GM12878 (cell line): ENCODE measurements around the gene FOXP1. TPM values are rescaled to one million over a fixed set of nuclear protein-coding genes. Genes with fewer than 3 reads are reported as not detected.
A peak's percentile ranks its signal among the peaks of the same experiment; 100 is the strongest.

Experiments used
- ATAC-seq: fragments of 200-7000 bp; cut with Tn5 transposase; 3 replicates; pipeline ENCODE4 v1.9.1; 2020; ENCODE audit warnings: mild to moderate bottlenecking, moderate library complexity
- BruUV-seq: library from RNA; stranded (reverse); fragments of 400-500 nt; replicated peaks from 2 replicates; lab custom pipeline; 2021; lab: Mats Ljungman, UMichigan
- CTCF ChIA-PET: fragments of 300-600 bp; sonication (Branson Sonifier 250); formaldehyde crosslinking; extraction: SDS; loops from one replicate; lab custom pipeline; 2021; ENCODE audit warnings: inconsistent platforms; lab: Yijun Ruan, JAX
- POLR2A ChIA-PET: fragments of 350-600 bp; formaldehyde crosslinking; extraction: SDS; loops from one replicate; lab custom pipeline; 2021; ENCODE audit warnings: inconsistent platforms; lab: Charles Lee
- RAD21 ChIA-PET: fragments of 300-600 bp; sonication (Branson Sonifier 250); formaldehyde crosslinking; loops from one replicate; lab custom pipeline; 2023; ENCODE audit warnings: antibody characterized with exemption; ENCODE audit not compliant: unreplicated experiment; lab: Charles Lee
- SMC1A ChIA-PET: fragments of 300-600 bp; sonication (Branson Sonifier 250); formaldehyde crosslinking; loops from one replicate; lab custom pipeline; 2023; ENCODE audit not compliant: unreplicated experiment, uncharacterized antibody; lab: Charles Lee
- DNase-seq: peaks from one replicate; pipeline ENCODE4 v3.0.0-alpha.2; 2011; ENCODE audit warnings: low read depth, low spot score
- FAIRE-seq: peaks from 3 replicates; lab custom pipeline; 2011; peaks lifted over from hg19 to GRCh38; lab: Jason Lieb, UNC
- H2AFZ ChIP-seq: 2 replicates; pipeline ENCODE4 v1.6.0; 2011; ENCODE audit warnings: low read depth, low read length, control low read depth; ENCODE audit not compliant: control insufficient read depth
- H3K27ac ChIP-seq: 2 replicates; pipeline ENCODE4 v1.5.1; 2011; ENCODE audit warnings: control low read depth; ENCODE audit not compliant: control insufficient read depth, insufficient read depth
- H3K27me3 ChIP-seq, 2 experiments: replicated peaks in 1 of 2; 2 replicates each; pipeline versions ENCODE4 v1.6.0 to v1.6.1; 2011; ENCODE audit warnings: low read length in 1 of 2; ENCODE audit not compliant: control insufficient read depth in 2 of 2, insufficient read depth in 2 of 2
- H3K36me3 ChIP-seq, 2 experiments: 2 replicates each; pipeline ENCODE4 v1.5.1; 2011; ENCODE audit warnings: low read length in 1 of 2; ENCODE audit not compliant: control insufficient read depth in 2 of 2, insufficient read depth in 2 of 2
- H3K4me1 ChIP-seq: 2 replicates; pipeline ENCODE4 v1.6.1; 2011; ENCODE audit warnings: mild to moderate bottlenecking, low read length, moderate library complexity, mixed read lengths; ENCODE audit not compliant: control insufficient read depth, insufficient read depth
- H3K4me2 ChIP-seq: 2 replicates; pipeline ENCODE4 v1.6.0; 2011; ENCODE audit warnings: control low read depth; ENCODE audit not compliant: control insufficient read depth, insufficient read depth
- H3K4me3 ChIP-seq: fragments of 200-600 bp; sonication (generic); 2 replicates; pipeline ENCODE4 v1.5.1; 2016
- H3K79me2 ChIP-seq: 2 replicates; pipeline ENCODE4 v1.6.0; 2011; ENCODE audit warnings: low read length; ENCODE audit not compliant: control insufficient read depth, insufficient read depth
- H3K9ac ChIP-seq: 2 replicates; pipeline ENCODE4 v1.8.0; 2011; ENCODE audit warnings: low read length, control low read depth, mixed read lengths; ENCODE audit not compliant: control insufficient read depth, insufficient read depth
- H3K9me3 ChIP-seq: replicated peaks from 3 replicates; pipeline ENCODE4 v1.5.1; 2011; ENCODE audit warnings: mild to moderate bottlenecking, low read length; ENCODE audit not compliant: control insufficient read depth, insufficient read depth
- H4K20me1 ChIP-seq: 2 replicates; pipeline ENCODE4 v1.6.0; 2011; ENCODE audit not compliant: control insufficient read depth, insufficient read depth
- ASH2L ChIP-seq: fragments of 300-600, 200-600 bp; sonication (generic); IDR thresholded peaks from 2 replicates; pipeline ENCODE4 v1.6.1; 2017; ENCODE audit warnings: low read depth, mild to moderate bottlenecking, borderline replicate concordance
- ATF7 ChIP-seq: fragments of 450-650 bp; IDR thresholded peaks from 2 replicates; pipeline ENCODE4 v1.6.1; 2016; ENCODE audit warnings: low read depth, mild to moderate bottlenecking
- BCL11A ChIP-seq: IDR thresholded peaks from 2 replicates; pipeline ENCODE4 v1.6.1; 2011; ENCODE audit warnings: low read depth, low read length
- BHLHE40 ChIP-seq, 2 experiments: fragments of 450-650 bp in 1 of 2; IDR thresholded peaks; 2 replicates each; pipeline ENCODE4 v1.6.1; 2011 to 2017; ENCODE audit warnings: low read depth in 2 of 2, borderline replicate concordance in 1 of 2, improper control_type of control experiment in 1 of 2, low read length in 1 of 2, mild to moderate bottlenecking in 1 of 2
- BMI1 ChIP-seq: fragments of 450-650 bp; IDR thresholded peaks from 2 replicates; pipeline ENCODE4 v1.6.1; 2016; ENCODE audit warnings: mild to moderate bottlenecking, moderate library complexity, borderline replicate concordance
- CHD4 ChIP-seq: fragments of 200-600 bp; sonication (generic); IDR thresholded peaks from 2 replicates; pipeline ENCODE4 v1.6.1; 2016; ENCODE audit warnings: mild to moderate bottlenecking
- EED ChIP-seq: sonication (generic); IDR thresholded peaks from 2 replicates; pipeline ENCODE4 v1.6.1; 2016; ENCODE audit warnings: antibody characterized with exemption, low read depth
- EP300 ChIP-seq, 2 experiments: fragments of 150-350 bp in 1 of 2; IDR thresholded peaks; 2 replicates each; pipeline ENCODE4 v1.6.1; 2011 to 2012; ENCODE audit warnings: low read depth in 2 of 2, low read length in 2 of 2, borderline replicate concordance in 1 of 2, improper control_type of control experiment in 1 of 2, inconsistent platforms in 1 of 2; ENCODE audit not compliant: control insufficient read depth in 1 of 2
- ETV6 ChIP-seq, 2 experiments: fragments of 450-650 bp in 1 of 2; IDR thresholded peaks in 1 of 2; conservative IDR thresholded peaks in 1 of 2; 2 replicates each; pipeline ENCODE4 v1.6.1; 2014; ENCODE audit warnings: antibody characterized with exemption in 1 of 2, borderline replicate concordance in 1 of 2, low read depth in 1 of 2, mild to moderate bottlenecking in 1 of 2, moderate library complexity in 1 of 2
- GABPA ChIP-seq: IDR thresholded peaks from 2 replicates; pipeline ENCODE4 v1.6.1; 2014; ENCODE audit warnings: antibody characterized with exemption, low read depth, mild to moderate bottlenecking, inconsistent platforms
- HDAC2 ChIP-seq: fragments of 200-600 bp; sonication (generic); IDR thresholded peaks from 2 replicates; pipeline ENCODE4 v1.6.1; 2017
- HDAC6 ChIP-seq: fragments of 200-600 bp; sonication (generic); IDR thresholded peaks from one replicate; pipeline ENCODE4 v1.8.0; 2017; ENCODE audit warnings: antibody characterized with exemption; ENCODE audit not compliant: unreplicated experiment
- IRF4 ChIP-seq: IDR thresholded peaks from 2 replicates; pipeline ENCODE4 v1.6.1; 2011; ENCODE audit warnings: low read depth, low read length
- JUNB ChIP-seq: IDR thresholded peaks from 2 replicates; pipeline ENCODE4 v1.6.1; 2016; ENCODE audit warnings: antibody characterized with exemption, mild to moderate bottlenecking
- MTA2 ChIP-seq: fragments of 450-650 bp; IDR thresholded peaks from 2 replicates; pipeline ENCODE4 v1.6.1; 2016; ENCODE audit warnings: low read depth, mild to moderate bottlenecking, moderate library complexity
- MTA3 ChIP-seq: IDR thresholded peaks from 2 replicates; pipeline ENCODE4 v1.6.1; 2012; ENCODE audit warnings: low read length, inconsistent platforms, borderline replicate concordance
- NFIC ChIP-seq: IDR thresholded peaks from 2 replicates; pipeline ENCODE4 v1.6.1; 2012; ENCODE audit warnings: low read depth, mild to moderate bottlenecking, inconsistent platforms, low read length, moderate library complexity
- PAX5 ChIP-seq: IDR thresholded peaks from 2 replicates; pipeline ENCODE4 v1.6.1; 2011; ENCODE audit warnings: low read depth, low read length, borderline replicate concordance
- POU2F2 ChIP-seq: IDR thresholded peaks from 3 replicates; pipeline ENCODE4 v1.6.1; 2011; ENCODE audit warnings: low read depth, mild to moderate bottlenecking, low read length, borderline replicate concordance
- RB1 ChIP-seq: fragments of 450-650 bp; formaldehyde crosslinking; IDR thresholded peaks from 2 replicates; pipeline ENCODE4 v1.6.1; 2017; ENCODE audit warnings: mild to moderate bottlenecking, borderline replicate concordance
- RUNX3 ChIP-seq: IDR thresholded peaks from 2 replicates; pipeline ENCODE4 v1.6.1; 2012; ENCODE audit warnings: low read length, inconsistent platforms
- SMAD5 ChIP-seq: IDR thresholded peaks from 2 replicates; pipeline ENCODE4 v1.6.1; 2016; ENCODE audit warnings: antibody characterized with exemption, low read depth
- SMARCA5 ChIP-seq: fragments of 450-650 bp; IDR thresholded peaks from 2 replicates; pipeline ENCODE4 v1.6.1; 2017; ENCODE audit warnings: mild to moderate bottlenecking
- TARDBP ChIP-seq: IDR thresholded peaks from 2 replicates; pipeline ENCODE4 v1.6.1; 2016; ENCODE audit warnings: borderline replicate concordance
- ZSCAN29 ChIP-seq: fragments of 450-650 bp; IDR thresholded peaks from 2 replicates; pipeline ENCODE4 v1.6.1; 2017; ENCODE audit warnings: mild to moderate bottlenecking, moderate library complexity
- WGBS: methylation state at CpG from one replicate; pipeline ENCODE4 v1.1.6; 2016; ENCODE audit warnings: low lambda C conversion rate; ENCODE audit not compliant: insufficient replicate concordance, insufficient coverage; ENCODE audit errors: missing lambda C conversion rate; 5-methylcytosine and 5-hydroxymethylcytosine counted together
- in situ Hi-C: fragments of 300-500 bp; cut with MboI; formaldehyde crosslinking; loops from 9 replicates; pipeline ENCODE4 v1.14.3; 2018; ENCODE audit warnings: mixed read lengths
- intact Hi-C: fragments of 100-400 bp; cut with micrococcal nuclease; formaldehyde crosslinking; loops from one replicate; pipeline ENCODE4 v1.14.2; 2022; ENCODE audit not compliant: unreplicated experiment
- polyA plus RNA-seq, 11 experiments: library from polyadenylated mRNA; depleted of rRNA in 4 of 11; unstranded in 6 of 11; stranded (reverse) in 5 of 11; fragments of >200 nt; fragmentation: Nextera tagmentation in 4 of 11; fragmentation: Illumina TruSeq in 1 of 11; extraction: Ambion mirVana in 4 of 11; extraction: Trizol in 1 of 11; gene quantifications; 1 replicate in 1 of 11; 2 replicates in 10 of 11; pipeline versions ENCODE4 v1.2.1 to v1.2.3, GENCODE V29; 2011 to 2016; ENCODE audit warnings: inconsistent platforms in 2 of 11, missing spikeins in 2 of 11, low read depth in 1 of 11
- total RNA-seq, 4 experiments: library from RNA; depleted of rRNA in 3 of 4; stranded (reverse); fragments of >200 nt in 3 of 4; fragmentation: Illumina TruSeq in 1 of 4; extraction: Trizol in 1 of 4; gene quantifications; 2 replicates each; pipeline versions ENCODE4 v1.2.1 to v1.2.3, GENCODE V29; 2013 to 2021
- TF ChIP-seq, protein P1 (sequence below): IDR thresholded peaks from 2 replicates; pipeline ENCODE4 v1.6.1; 2012; ENCODE audit warnings: low read length, inconsistent platforms

Gene FOXP1
- total and polyA plus RNA-seq, 10 of the 15 experiments (the other 5 are each of a cell fraction or from before 2014, with no cell fraction given) = 0.05 to 1.6 (median 0.20) TPM; not detected in 1

DNA sequence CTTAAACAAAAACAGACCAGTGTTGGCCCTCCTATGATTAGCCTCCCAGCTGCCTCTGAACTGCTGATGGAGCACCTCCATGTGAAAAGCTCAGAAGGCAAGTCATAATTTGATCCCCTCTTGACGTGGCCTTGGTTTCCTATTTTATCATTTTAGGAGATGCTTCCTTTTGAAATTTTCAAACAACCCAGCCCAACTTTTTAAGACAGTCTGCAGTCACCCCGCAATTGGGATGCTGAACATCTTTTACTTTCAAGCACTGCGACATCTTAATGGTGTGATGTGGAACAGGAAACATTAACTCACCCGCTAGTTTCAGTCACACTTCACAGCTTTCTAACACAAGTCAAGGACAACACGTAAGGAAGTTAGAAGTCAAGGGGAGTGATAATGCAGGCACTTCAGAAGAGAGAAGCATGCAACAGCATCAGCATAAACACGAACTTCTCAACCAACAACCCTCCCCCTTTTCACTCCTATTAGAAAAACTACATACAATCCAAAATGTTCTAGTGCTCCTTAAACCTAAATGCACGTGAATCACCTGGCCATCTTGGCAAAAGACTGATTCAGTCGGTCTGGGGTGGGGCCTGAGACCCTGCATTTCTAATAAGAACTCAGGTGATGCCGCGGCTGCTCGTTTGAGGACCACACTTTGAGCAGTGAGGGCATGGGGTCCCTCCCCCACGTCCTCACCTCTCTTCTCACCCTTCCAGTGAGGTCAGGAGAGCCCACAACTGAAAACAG is 161.5 kb downstream of the FOXP1 start:
- H3K9me3 ChIP-seq = no peaks in the 10 kb centered on the region
- no peak overlapping the region for H2AFZ ChIP-seq
- no peaks in the 10 kb centered on the region for H3K79me2 ChIP-seq
- CTCF ChIA-PET = no interaction called here
- H4K20me1 ChIP-seq = no peaks in the 10 kb centered on the region; the same call in 1 of the 2 replicates
- peak; percentile 98 for FAIRE-seq
- BruUV-seq = no TSS peak
- SMC1A ChIA-PET = interaction anchor here (1.0 kb wide), 1 partner anchor 174 kb away, joined by 3 read pairs; no protein-coding TSS in a partner anchor
- in situ Hi-C loops = no loop called here
- intact Hi-C loops = no loop called here
- no peaks in the 10 kb centered on the region for H3K36me3 ChIP-seq
- peaks cover 0 to 7% of the 10 kb centered on the region in 2 experiments; a peak in 1 of 4 replicates for H3K27me3 ChIP-seq
- 24% methylated on average over 12 of the region's 12 CpGs for WGBS
- H3K4me3 ChIP-seq = no peak overlapping the region
- no peak overlapping the region for H3K27ac ChIP-seq
- POLR2A ChIA-PET = no interaction called here
- peak; percentile 93 for ATAC-seq
- H3K4me2 ChIP-seq = peak overlapping the region; percentile 26
- peak; percentile 66 for DNase-seq
- H3K9ac ChIP-seq = no peak overlapping the region
- H3K4me1 ChIP-seq = peaks cover 13% of the 10 kb centered on the region
- RAD21 ChIA-PET = no interaction called here
- TF ChIP-seq CHD4 = no peak
- 0 out of 2 replicates have a peak, but pooled peaks have one; percentile 25 for TF ChIP-seq GABPA
- no peak for TF ChIP-seq ZSCAN29
- TF ChIP-seq ATF7 = 0 out of 2 replicates have a peak, but pooled peaks have one; percentile 5
- TF ChIP-seq MTA3 = no peak
- peak; percentile 33; the same call in 1 of the 3 replicates for TF ChIP-seq POU2F2
- no peak for TF ChIP-seq HDAC6
- peak; percentile 45; the same call in 1 of the 2 replicates for TF ChIP-seq RUNX3
- TF ChIP-seq, protein P1, sequence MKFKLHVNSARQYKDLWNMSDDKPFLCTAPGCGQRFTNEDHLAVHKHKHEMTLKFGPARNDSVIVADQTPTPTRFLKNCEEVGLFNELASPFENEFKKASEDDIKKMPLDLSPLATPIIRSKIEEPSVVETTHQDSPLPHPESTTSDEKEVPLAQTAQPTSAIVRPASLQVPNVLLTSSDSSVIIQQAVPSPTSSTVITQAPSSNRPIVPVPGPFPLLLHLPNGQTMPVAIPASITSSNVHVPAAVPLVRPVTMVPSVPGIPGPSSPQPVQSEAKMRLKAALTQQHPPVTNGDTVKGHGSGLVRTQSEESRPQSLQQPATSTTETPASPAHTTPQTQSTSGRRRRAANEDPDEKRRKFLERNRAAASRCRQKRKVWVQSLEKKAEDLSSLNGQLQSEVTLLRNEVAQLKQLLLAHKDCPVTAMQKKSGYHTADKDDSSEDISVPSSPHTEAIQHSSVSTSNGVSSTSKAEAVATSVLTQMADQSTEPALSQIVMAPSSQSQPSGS = peak; percentile 56
- no peak for TF ChIP-seq SMARCA5
- peak in 1 of 2 experiments; percentile 36; a peak in 1 of 4 replicates for TF ChIP-seq EP300 (IDR thresholded peaks at IDR 0.05; ENCODE audit: borderline replicate concordance in 1 of 2, control insufficient read depth in 1 of 2, low read depth in 2 of 2, low read length in 2 of 2)
- no peak for TF ChIP-seq RB1
- TF ChIP-seq EED = peak; percentile 19; the same call in 1 of the 2 replicates
- peak; percentile 88 for TF ChIP-seq PAX5
- peak; percentile 50; the same call in 1 of the 2 replicates for TF ChIP-seq IRF4
- no peak for TF ChIP-seq ASH2L
- TF ChIP-seq NFIC = peak; percentile 52; the same call in 1 of the 2 replicates
- peak; percentile 29; the same call in 1 of the 2 replicates for TF ChIP-seq MTA2
- TF ChIP-seq JUNB = peak; percentile 61; the same call in 1 of the 2 replicates
- no peak for TF ChIP-seq HDAC2
- no peak for TF ChIP-seq BMI1
- TF ChIP-seq BHLHE40 (IDR thresholded peaks at IDR 0.05; ENCODE audit: borderline replicate concordance in 1 of 2, low read depth in 2 of 2, low read length in 1 of 2) = peak; percentile 89
- TF ChIP-seq TARDBP = no peak
- 0 out of 2 replicates have a peak, but pooled peaks have one; percentile 42 for TF ChIP-seq BCL11A
- TF ChIP-seq SMAD5 = no peak
- TF ChIP-seq ETV6 (conservative IDR thresholded peaks at IDR 0.05 in 1 of 2, IDR thresholded peaks at IDR 0.05 in 1 of 2; ENCODE audit: borderline replicate concordance in 1 of 2, low read depth in 1 of 2) = 0 out of 4 replicates have a peak, but pooled peaks of 1 of the 2 experiments have one; percentile 15
